Mucosa of descending colon (tissue), 3 donors: ENCODE data around the gene CEPT1. TPM values are rescaled to one million over a fixed set of nuclear protein-coding genes. Genes with fewer than 3 reads are reported as not detected.

ENCODE experiments used
- ATAC-seq: fragments of 200-7000 bp; cut with Tn5 transposase; one replicate; pipeline ENCODE4 v1.9.1; 2020; ENCODE audit warnings: mild to moderate bottlenecking, moderate library complexity
- DNase-seq, 3 donors: peaks; one replicate each; pipeline ENCODE4 v3.0.0-alpha.2; 2020
- H3K36me3 ChIP-seq: fragments of 200-600 bp; one replicate; pipeline ENCODE4 v1.8.0; 2021; ENCODE audit warnings: low read depth, mild to moderate bottlenecking
- H3K4me1 ChIP-seq: fragments of 200-600 bp; one replicate; pipeline ENCODE4 v1.8.0; 2021; ENCODE audit warnings: low read depth, mild to moderate bottlenecking
- H3K4me3 ChIP-seq: fragments of 200-600 bp; one replicate; pipeline ENCODE4 v1.8.0; 2021; ENCODE audit warnings: mild to moderate bottlenecking
- H3K9me3 ChIP-seq: fragments of 200-600 bp; one replicate; pipeline ENCODE4 v1.8.0; 2021; ENCODE audit warnings: mild to moderate bottlenecking
- CTCF ChIP-seq: fragments of 200-600 bp; IDR thresholded peaks from one replicate; pipeline ENCODE4 v1.8.0; 2022; ENCODE audit warnings: antibody characterized with exemption, mild to moderate bottlenecking
- intact Hi-C, 2 donors: fragments of 100-400 bp; cut with DNase I in 1 of 2; cut with micrococcal nuclease in 1 of 2; formaldehyde crosslinking; loops; one replicate each; pipeline versions ENCODE4 v1.11.0 to v1.11.1; 2022; cut with DNase I, micrococcal nuclease
- total RNA-seq, 3 donors: library from RNA; stranded (reverse); fragmentation: NEBNext Ultra II Directional in 2 of 3; extraction: Animal tissue kit (Norgen Biotek cat#: 25700) in 2 of 3; gene quantifications; one replicate each; pipeline versions ENCODE4 v1.2.1 to v1.2.4, GENCODE V29; 2021 to 2023
- donor health status: DM: no; HTN: no; CAD: no; lungs with moderate emphysema.
- donor health status: DM: no; HTN: no; CAD: no.
- donor health status: DM: no; HTN: yes; CAD: no.

CEPT1 gene
- total RNA-seq, 3 donors from 2014 or later, result 29.4 to 35.9 (median 31.0) TPM

GRCh38 chr1:111129376-111129775, 10.6 kb upstream of the CEPT1 start:
- Histone ChIP-seq H3K9me3 (no peaks in the 10 kb centered on the region), H3K4me1 (no peaks in the 10 kb centered on the region), H3K36me3 (no peaks in the 10 kb centered on the region), H3K4me3 (no peak overlapping the region)
- no peak for ATAC-seq
- DNase-seq, result no peak
- intact Hi-C loops, result no loop called here
- no peak for TF ChIP-seq CTCF

- DNase-seq (no peak), ATAC-seq (no peak)
- Histone ChIP-seq H3K4me1 (no peaks in the 10 kb centered on the region), H3K9me3 (no peaks in the 10 kb centered on the region), H3K36me3 (no peaks in the 10 kb centered on the region), H3K4me3 (no peak overlapping the region)
- intact Hi-C loops, result no loop called here
- no peak for TF ChIP-seq CTCF
Observed at GRCh38 chr1:111131693-111132092, 8.3 kb upstream of the CEPT1 start.

GRCh38 chr1:111133866-111134265, 6.2 kb upstream of the CEPT1 start:
- intact Hi-C loops, result no loop called here
- no peak for DNase-seq
- no peaks in the 10 kb centered on the region for H3K9me3 ChIP-seq
- TF ChIP-seq CTCF, result no peak
- no peak for ATAC-seq
- H3K36me3 ChIP-seq, result no peaks in the 10 kb centered on the region
- H3K4me1 ChIP-seq, result peaks cover 4% of the 10 kb centered on the region
- no peak overlapping the region for H3K4me3 ChIP-seq

GRCh38 chr1:111139324-111139955, 583 bp upstream of the CEPT1 start:
- peak overlapping the region; percentile 78 for H3K4me3 ChIP-seq
- H3K9me3 ChIP-seq, result no peaks in the 10 kb centered on the region
- H3K36me3 ChIP-seq, result no peaks in the 10 kb centered on the region
- DNase-seq (peak in 1 of 3 donors; percentile 74), ATAC-seq (peak; percentile 62)
- intact Hi-C loops, result no loop called here
- TF ChIP-seq CTCF, result no peak
- H3K4me1 ChIP-seq, result peaks cover 23% of the 10 kb centered on the region

GRCh38 chr1:111140680-111140967, 601 bp downstream of the CEPT1 start:
- intact Hi-C loops, result no loop called here

More at GRCh38 chr1:111140680-111140967, 601 bp downstream of the CEPT1 start:
- no peaks in the 10 kb centered on the region for H3K36me3 ChIP-seq
- no peaks in the 10 kb centered on the region for H3K9me3 ChIP-seq
- H3K4me1 ChIP-seq, result peaks cover 23% of the 10 kb centered on the region
- ATAC-seq (no peak), DNase-seq (peak in 1 of 3 donors; percentile 65)
- H3K4me3 ChIP-seq, result peak overlapping the region; percentile 78
- TF ChIP-seq CTCF, result no peak
